Upper lobe of left lung (tissue), 4 donors: ENCODE results near the gene MAP7D3.
"Not testable (repeated sequence)": the region's sequence is repeated elsewhere in the genome, so short reads cannot be mapped to it uniquely, and the experiment has no call there.

Experiments
- POLR2A ChIP-seq, 4 donors: fragments of 450-650 bp; IDR thresholded peaks; one replicate each; pipeline ENCODE4 v1.5.1; 2016 to 2017; ENCODE audit warnings: antibody characterized with exemption in 4 of 4, mild to moderate bottlenecking in 2 of 4
- TF ChIP-seq, protein P1 (sequence below), 6 experiments: fragments of 450-650 bp in 4 of 6; fragments of 200-600 bp in 2 of 6; sonication (generic) in 2 of 6; IDR thresholded peaks; one replicate each; pipeline ENCODE4 v1.5.1; 2016 to 2019; ENCODE audit warnings: antibody characterized with exemption in 6 of 6

DNA sequence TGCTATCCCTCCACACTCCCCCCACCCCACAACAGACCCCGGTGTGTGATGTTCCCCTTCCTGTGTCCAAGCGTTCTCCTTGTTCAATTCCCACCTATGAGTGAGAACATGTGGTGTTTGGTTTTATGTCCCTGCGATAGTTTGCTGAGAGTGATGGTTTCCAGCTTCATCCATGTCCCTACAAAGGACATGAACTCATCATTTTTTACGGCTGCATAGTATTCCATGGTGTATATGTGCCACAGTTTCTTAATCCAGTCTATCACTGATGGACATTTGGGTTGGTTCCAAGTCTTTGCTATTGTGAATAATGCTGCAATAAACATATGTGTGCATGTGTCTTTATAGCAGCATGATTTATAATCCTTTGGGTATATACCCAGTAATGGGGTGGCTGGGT, 49.5 kb upstream of the MAP7D3 start, which contains the start of gene ADGRG4:
- TF ChIP-seq, protein P1, sequence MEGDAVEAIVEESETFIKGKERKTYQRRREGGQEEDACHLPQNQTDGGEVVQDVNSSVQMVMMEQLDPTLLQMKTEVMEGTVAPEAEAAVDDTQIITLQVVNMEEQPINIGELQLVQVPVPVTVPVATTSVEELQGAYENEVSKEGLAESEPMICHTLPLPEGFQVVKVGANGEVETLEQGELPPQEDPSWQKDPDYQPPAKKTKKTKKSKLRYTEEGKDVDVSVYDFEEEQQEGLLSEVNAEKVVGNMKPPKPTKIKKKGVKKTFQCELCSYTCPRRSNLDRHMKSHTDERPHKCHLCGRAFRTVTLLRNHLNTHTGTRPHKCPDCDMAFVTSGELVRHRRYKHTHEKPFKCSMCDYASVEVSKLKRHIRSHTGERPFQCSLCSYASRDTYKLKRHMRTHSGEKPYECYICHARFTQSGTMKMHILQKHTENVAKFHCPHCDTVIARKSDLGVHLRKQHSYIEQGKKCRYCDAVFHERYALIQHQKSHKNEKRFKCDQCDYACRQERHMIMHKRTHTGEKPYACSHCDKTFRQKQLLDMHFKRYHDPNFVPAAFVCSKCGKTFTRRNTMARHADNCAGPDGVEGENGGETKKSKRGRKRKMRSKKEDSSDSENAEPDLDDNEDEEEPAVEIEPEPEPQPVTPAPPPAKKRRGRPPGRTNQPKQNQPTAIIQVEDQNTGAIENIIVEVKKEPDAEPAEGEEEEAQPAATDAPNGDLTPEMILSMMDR (IDR thresholded peaks at IDR 0.05), result not testable (repeated sequence)
- not testable (repeated sequence) for TF ChIP-seq POLR2A (IDR thresholded peaks at IDR 0.05)
